GM18502 (cell line): ENCODE results near the gene MKNK2.

ENCODE experiments used
- ATAC-seq: cut with Tn5 transposase; IDR thresholded peaks from one replicate; pipeline ENCODE4 v1.9.1; 2021; ENCODE audit warnings: mild to moderate bottlenecking; ENCODE audit not compliant: unreplicated experiment, poor library complexity

MKNK2 gene

GRCh38 chr19:2046046-2046907 is 4.8 kb downstream of the MKNK2 start:
- ATAC-seq = no peak

GRCh38 chr19:2045501-2046045 is 5.5 kb downstream of the MKNK2 start:
- no peak for ATAC-seq

GRCh38 chr19:2044709-2045500 is 6.1 kb downstream of the MKNK2 start:
- no peak for ATAC-seq

- no peak for ATAC-seq
These were observed 6.9 kb downstream of the MKNK2 start for GRCh38 chr19:2043961-2044708.

GRCh38 chr19:2043251-2043641 is 7.8 kb downstream of the MKNK2 start:
- ATAC-seq = no peak

GRCh38 chr19:2042485-2043250 is 8.4 kb downstream of the MKNK2 start:
- ATAC-seq = no peak

GRCh38 chr19:2041683-2042484 is 9.2 kb downstream of the MKNK2 start:
- peak; percentile 63 for ATAC-seq

GRCh38 chr19:2041433-2041682 is 9.7 kb downstream of the MKNK2 start:
- no peak for ATAC-seq

- no peak for ATAC-seq
These were observed 10.2 kb downstream of the MKNK2 start for GRCh38 chr19:2040647-2041432.

GRCh38 chr19:2039959-2040646 is 10.9 kb downstream of the MKNK2 start:
- ATAC-seq = no peak

- ATAC-seq = no peak
These were observed 11.7 kb downstream of the MKNK2 start for GRCh38 chr19:2039089-2039958.

- ATAC-seq = no peak
These were observed 12.6 kb downstream of the MKNK2 start for GRCh38 chr19:2038284-2039088.

- no peak for ATAC-seq
These were observed 13.3 kb downstream of the MKNK2 start for GRCh38 chr19:2037651-2038255.

GRCh38 chr19:2036424-2036823 is 14.6 kb downstream of the MKNK2 start:
- no peak for ATAC-seq

GRCh38 chr19:2035590-2035991 is 15.5 kb downstream of the MKNK2 start:
- ATAC-seq = no peak
